HepG2 (cell line): Measurements from ENCODE around the gene FUOM. TPM values are rescaled to one million over a fixed set of nuclear protein-coding genes. Genes with fewer than 3 reads are reported as not detected.

ENCODE experiments used
- BRF2 ChIP-seq: sonication (generic); formaldehyde crosslinking; IDR thresholded peaks from 2 replicates; pipeline ENCODE4 v1.8.1; 2022; ENCODE audit warnings: mild to moderate bottlenecking, missing genetic modification reagents
- DPF2 ChIP-seq: sonication (generic); formaldehyde crosslinking; IDR thresholded peaks from 2 replicates; pipeline ENCODE4 v1.4.0; 2020; ENCODE audit warnings: mild to moderate bottlenecking, low read depth, missing genetic modification reagents, borderline replicate concordance
- ELF4 ChIP-seq: sonication (generic); formaldehyde crosslinking; IDR thresholded peaks from 2 replicates; pipeline ENCODE4 v1.5.0; 2020; ENCODE audit warnings: missing genetic modification reagents, mild to moderate bottlenecking, moderate library complexity, borderline replicate concordance
- ELK4 ChIP-seq: sonication (generic); formaldehyde crosslinking; IDR thresholded peaks from 2 replicates; pipeline ENCODE4 v1.9.0; 2021; ENCODE audit warnings: missing genetic modification reagents, borderline replicate concordance
- HDAC6 ChIP-seq: fragments of 200-600 bp; sonication (generic); IDR thresholded peaks from 2 replicates; pipeline ENCODE4 v1.7.0; 2017; ENCODE audit warnings: mild to moderate bottlenecking, antibody characterized with exemption, low read length, low read depth
- JARID2 ChIP-seq: sonication (generic); formaldehyde crosslinking; IDR thresholded peaks from 2 replicates; pipeline ENCODE4 v1.8.1; 2023; ENCODE audit warnings: missing genetic modification reagents, inconsistent platforms; ENCODE audit not compliant: insufficient replicate concordance
- LCORL ChIP-seq, 2 experiments: fragments of 450-650 bp in 1 of 2; sonication (generic) in 1 of 2; formaldehyde crosslinking in 1 of 2; IDR thresholded peaks; 2 replicates each; pipeline versions ENCODE4 v1.5.0 to v1.6.1; 2017 to 2020; ENCODE audit warnings: antibody characterized with exemption in 1 of 2, missing genetic modification reagents in 1 of 2
- MATR3 ChIP-seq: sonication (generic); formaldehyde crosslinking; IDR thresholded peaks from 2 replicates; pipeline ENCODE4 v1.4.0; 2020; ENCODE audit warnings: missing genetic modification reagents
- MIXL1 ChIP-seq: IDR thresholded peaks from 2 replicates; pipeline ENCODE4 v1.6.1; 2016
- NPAS2 ChIP-seq: sonication (generic); formaldehyde crosslinking; IDR thresholded peaks from 2 replicates; pipeline ENCODE4 v1.8.0; 2022; ENCODE audit warnings: mild to moderate bottlenecking, missing genetic modification reagents, borderline replicate concordance
- PLSCR1 ChIP-seq: sonication (generic); formaldehyde crosslinking; IDR thresholded peaks from 2 replicates; pipeline ENCODE4 v1.5.0; 2020; ENCODE audit warnings: missing genetic modification reagents, mild to moderate bottlenecking, borderline replicate concordance
- SIN3A ChIP-seq: IDR thresholded peaks from 2 replicates; pipeline ENCODE4 v1.6.1; 2011; ENCODE audit warnings: low read depth, mild to moderate bottlenecking, control low read depth, low read length, borderline replicate concordance
- SKI ChIP-seq: fragments of 450-650 bp; IDR thresholded peaks from one replicate; pipeline ENCODE4 v1.6.1; 2018; ENCODE audit warnings: mild to moderate bottlenecking; ENCODE audit not compliant: partially characterized antibody
- SNRNP70 ChIP-seq: fragments of 200-400 bp; formaldehyde crosslinking; IDR thresholded peaks from 2 replicates; pipeline ENCODE4 v1.6.1; 2017; ENCODE audit warnings: mild to moderate bottlenecking, low read depth, low read length, moderate library complexity
- TFAP4 ChIP-seq: sonication (generic); IDR thresholded peaks from 2 replicates; pipeline ENCODE4 v1.6.1; 2016; ENCODE audit warnings: low read depth, borderline replicate concordance
- ZC3H4 ChIP-seq: sonication (generic); formaldehyde crosslinking; IDR thresholded peaks from 2 replicates; pipeline ENCODE4 v1.4.0; 2020; ENCODE audit warnings: missing genetic modification reagents, borderline replicate concordance
- ZNF549 ChIP-seq: sonication (generic); formaldehyde crosslinking; IDR thresholded peaks from 2 replicates; pipeline ENCODE4 v1.5.0; 2020; ENCODE audit warnings: missing genetic modification reagents
- polyA plus RNA-seq, 8 experiments: library from polyadenylated mRNA; depleted of rRNA in 3 of 8; stranded (reverse) in 7 of 8; unstranded in 1 of 8; fragments of >200 nt; fragmentation: Illumina TruSeq in 4 of 8; extraction: Trizol in 4 of 8; gene quantifications; 2 replicates each; pipeline versions ENCODE4 v1.2.1 to v1.2.3, GENCODE V29; 2011 to 2016; ENCODE audit warnings: low read depth in 4 of 8, missing spikeins in 1 of 8, mixed read lengths in 1 of 8; ENCODE audit not compliant: insufficient read depth in 1 of 8
- total RNA-seq, 5 experiments: library from RNA; depleted of rRNA; stranded (reverse); fragments of >200 nt; fragmentation: Illumina TruSeq; extraction: Trizol; gene quantifications; 2 replicates each; pipeline ENCODE4 v1.2.3, GENCODE V29; 2016; ENCODE audit warnings: low read depth in 1 of 5
- TF ChIP-seq, protein P1 (sequence below): IDR thresholded peaks from 2 replicates; pipeline ENCODE4 v1.6.1; 2016; ENCODE audit warnings: missing compliant biosample characterization, missing genetic modification reagents, borderline replicate concordance
- TF ChIP-seq, protein P2 (sequence below): sonication (generic); formaldehyde crosslinking; IDR thresholded peaks from 2 replicates; pipeline ENCODE4 v1.4.0; 2020; ENCODE audit warnings: missing genetic modification reagents

Gene FUOM
- total and polyA plus RNA-seq, 2 of the 13 experiments (the other 11 are each of a cell fraction or from before 2014, with no cell fraction given), result 27.5 to 60.4 TPM

DNA sequence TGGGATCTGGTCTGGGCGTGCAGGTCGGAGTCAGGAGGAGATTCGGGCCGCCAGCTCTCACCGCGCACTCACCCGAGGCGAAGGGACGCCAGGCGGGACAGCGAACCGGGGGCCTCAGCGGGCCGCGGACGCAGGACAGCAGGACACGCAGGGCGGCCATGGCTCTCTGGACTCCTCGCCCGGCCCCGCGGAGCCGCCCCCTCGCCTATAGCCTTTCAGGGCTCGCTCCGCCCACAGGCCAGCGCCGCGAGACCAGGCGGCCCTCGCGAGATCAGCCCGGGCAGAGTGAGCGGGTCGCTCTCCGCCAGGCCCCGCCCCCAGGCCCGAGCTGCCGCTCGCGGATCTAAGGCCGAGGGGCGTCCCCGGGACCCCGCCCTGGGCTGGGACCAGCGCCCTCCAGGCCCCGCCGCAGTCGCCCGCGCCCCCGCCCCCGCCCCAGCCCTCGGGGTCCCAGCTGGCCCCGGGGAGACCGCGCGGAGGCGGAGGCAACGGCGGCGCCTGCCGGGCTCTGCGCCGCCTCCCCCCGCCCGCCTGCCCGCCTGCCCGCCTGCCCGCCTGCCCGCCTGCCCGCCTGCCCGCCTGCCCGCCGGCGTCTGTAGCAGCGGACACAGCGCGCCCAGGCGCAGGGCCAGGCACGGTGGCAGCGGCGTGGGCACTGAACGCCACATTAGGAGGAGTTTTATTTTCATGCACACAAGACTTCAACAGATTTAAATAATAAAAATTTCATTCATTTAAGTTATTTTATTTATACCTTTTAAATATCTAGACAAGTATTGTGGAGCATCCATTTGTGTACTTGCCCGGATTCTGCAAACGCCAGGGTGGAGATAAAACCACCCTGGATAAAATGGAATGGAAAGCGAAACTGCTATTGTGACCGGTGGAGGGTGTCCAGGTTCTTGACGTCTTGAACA is 15.6 kb upstream of the FUOM start, which contains the start of gene ECHS1 (continued):
- no peak for TF ChIP-seq ELF4 (CRISPR knock-in tag)
- peak; percentile 82; the same call in 1 of the 2 replicates for TF ChIP-seq SIN3A
- no peak; the same call in 1 of the 2 replicates for TF ChIP-seq TFAP4
- no peak for TF ChIP-seq PLSCR1 (CRISPR knock-in tag)
- TF ChIP-seq SNRNP70, result no peak
- no peak for TF ChIP-seq BRF2 (CRISPR knock-in tag)
- no peak for TF ChIP-seq SKI
- TF ChIP-seq LCORL (IDR thresholded peaks at IDR 0.05), result no peak
- peak; percentile 57; the same call in 1 of the 2 replicates for TF ChIP-seq LCORL (CRISPR knock-in tag; IDR thresholded peaks at IDR 0.05)
- TF ChIP-seq MIXL1, result no peak
- no peak for TF ChIP-seq ZNF549 (CRISPR knock-in tag)
- TF ChIP-seq JARID2 (CRISPR knock-in tag), result no peak
- TF ChIP-seq, protein P1, sequence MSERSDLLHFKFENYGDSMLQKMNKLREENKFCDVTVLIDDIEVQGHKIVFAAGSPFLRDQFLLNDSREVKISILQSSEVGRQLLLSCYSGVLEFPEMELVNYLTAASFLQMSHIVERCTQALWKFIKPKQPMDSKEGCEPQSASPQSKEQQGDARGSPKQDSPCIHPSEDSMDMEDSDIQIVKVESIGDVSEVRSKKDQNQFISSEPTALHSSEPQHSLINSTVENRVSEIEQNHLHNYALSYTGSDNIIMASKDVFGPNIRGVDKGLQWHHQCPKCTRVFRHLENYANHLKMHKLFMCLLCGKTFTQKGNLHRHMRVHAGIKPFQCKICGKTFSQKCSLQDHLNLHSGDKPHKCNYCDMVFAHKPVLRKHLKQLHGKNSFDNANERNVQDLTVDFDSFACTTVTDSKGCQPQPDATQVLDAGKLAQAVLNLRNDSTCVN (CRISPR knock-in tag), result no peak
- TF ChIP-seq DPF2, result no peak
- TF ChIP-seq, protein P2, sequence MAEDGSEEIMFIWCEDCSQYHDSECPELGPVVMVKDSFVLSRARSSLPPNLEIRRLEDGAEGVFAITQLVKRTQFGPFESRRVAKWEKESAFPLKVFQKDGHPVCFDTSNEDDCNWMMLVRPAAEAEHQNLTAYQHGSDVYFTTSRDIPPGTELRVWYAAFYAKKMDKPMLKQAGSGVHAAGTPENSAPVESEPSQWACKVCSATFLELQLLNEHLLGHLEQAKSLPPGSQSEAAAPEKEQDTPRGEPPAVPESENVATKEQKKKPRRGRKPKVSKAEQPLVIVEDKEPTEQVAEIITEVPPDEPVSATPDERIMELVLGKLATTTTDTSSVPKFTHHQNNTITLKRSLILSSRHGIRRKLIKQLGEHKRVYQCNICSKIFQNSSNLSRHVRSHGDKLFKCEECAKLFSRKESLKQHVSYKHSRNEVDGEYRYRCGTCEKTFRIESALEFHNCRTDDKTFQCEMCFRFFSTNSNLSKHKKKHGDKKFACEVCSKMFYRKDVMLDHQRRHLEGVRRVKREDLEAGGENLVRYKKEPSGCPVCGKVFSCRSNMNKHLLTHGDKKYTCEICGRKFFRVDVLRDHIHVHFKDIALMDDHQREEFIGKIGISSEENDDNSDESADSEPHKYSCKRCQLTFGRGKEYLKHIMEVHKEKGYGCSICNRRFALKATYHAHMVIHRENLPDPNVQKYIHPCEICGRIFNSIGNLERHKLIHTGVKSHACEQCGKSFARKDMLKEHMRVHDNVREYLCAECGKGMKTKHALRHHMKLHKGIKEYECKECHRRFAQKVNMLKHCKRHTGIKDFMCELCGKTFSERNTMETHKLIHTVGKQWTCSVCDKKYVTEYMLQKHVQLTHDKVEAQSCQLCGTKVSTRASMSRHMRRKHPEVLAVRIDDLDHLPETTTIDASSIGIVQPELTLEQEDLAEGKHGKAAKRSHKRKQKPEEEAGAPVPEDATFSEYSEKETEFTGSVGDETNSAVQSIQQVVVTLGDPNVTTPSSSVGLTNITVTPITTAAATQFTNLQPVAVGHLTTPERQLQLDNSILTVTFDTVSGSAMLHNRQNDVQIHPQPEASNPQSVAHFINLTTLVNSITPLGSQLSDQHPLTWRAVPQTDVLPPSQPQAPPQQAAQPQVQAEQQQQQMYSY (CRISPR knock-in tag), result no peak
- TF ChIP-seq NPAS2 (CRISPR knock-in tag), result no peak
- no peak for TF ChIP-seq ZC3H4 (CRISPR knock-in tag)
- no peak for TF ChIP-seq HDAC6
- TF ChIP-seq MATR3, result no peak
- no peak for TF ChIP-seq ELK4 (CRISPR knock-in tag)
